Stimulated activated CD4-positive, alpha-beta T cell treated with anti-CD3 and anti-CD28 coated beads, Interleukin-4, amount 100 ng/mL, for 24 hours (primary cell): ENCODE results near the gene TRIM62.

Experiments
- DNase-seq: peaks from one replicate; pipeline ENCODE4 v3.0.0-alpha.2; 2020

Gene TRIM62

GRCh38 chr1:33180226-33180910 is 1.5 kb downstream of the TRIM62 start:
- DNase-seq = no peak

GRCh38 chr1:33178836-33179439 is 2.9 kb downstream of the TRIM62 start:
- no peak for DNase-seq

- DNase-seq = no peak
Observed at GRCh38 chr1:33177996-33178540, 3.8 kb downstream of the TRIM62 start.

- no peak for DNase-seq
Observed at GRCh38 chr1:33176887-33177286, 5.0 kb downstream of the TRIM62 start.

- no peak for DNase-seq
Observed at GRCh38 chr1:33176362-33176850, 5.4 kb downstream of the TRIM62 start.

GRCh38 chr1:33175865-33176264 is 6.0 kb downstream of the TRIM62 start:
- DNase-seq = no peak

- no peak for DNase-seq
Observed at GRCh38 chr1:33173091-33173490, 8.8 kb downstream of the TRIM62 start.

- DNase-seq = no peak
Observed at GRCh38 chr1:33171977-33172813, 9.6 kb downstream of the TRIM62 start.

GRCh38 chr1:33170351-33171274 is 11.2 kb downstream of the TRIM62 start:
- no peak for DNase-seq

- no peak for DNase-seq
Observed at GRCh38 chr1:33169290-33170055, 12.4 kb downstream of the TRIM62 start.

- no peak for DNase-seq
Observed at GRCh38 chr1:33168556-33169289, 13.1 kb downstream of the TRIM62 start.

GRCh38 chr1:33167650-33168447 is 14.0 kb downstream of the TRIM62 start:
- no peak for DNase-seq

- no peak for DNase-seq
Observed at GRCh38 chr1:33165809-33166208, 16.0 kb downstream of the TRIM62 start.

GRCh38 chr1:33165209-33165608 is 16.6 kb downstream of the TRIM62 start:
- DNase-seq = no peak

GRCh38 chr1:33163621-33164519 is 18.0 kb downstream of the TRIM62 start:
- no peak for DNase-seq

GRCh38 chr1:33162141-33162540 is 19.7 kb downstream of the TRIM62 start:
- no peak for DNase-seq

- no peak for DNase-seq
Observed at GRCh38 chr1:33161061-33161681, 20.7 kb downstream of the TRIM62 start.

GRCh38 chr1:33159577-33159976 is 22.3 kb downstream of the TRIM62 start:
- no peak for DNase-seq
